H1 (cell line): Measurements from ENCODE around the gene FNDC1. TPM values are rescaled to one million over a fixed set of nuclear protein-coding genes. Genes with fewer than 3 reads are reported as not detected.

ENCODE experiments used
- CTCF ChIA-PET: fragments of 300-600 bp; sonication (Branson Sonifier 250); formaldehyde crosslinking; loops from one replicate; lab custom pipeline; 2021; ENCODE audit not compliant: partially characterized antibody; lab: Charles Lee
- POLR2A ChIA-PET: fragments of 300-600 bp; sonication (Branson Sonifier 250); formaldehyde crosslinking; loops from one replicate; lab custom pipeline; 2021; ENCODE audit warnings: inconsistent platforms; ENCODE audit not compliant: partially characterized antibody; lab: Charles Lee
- DNase-seq, 2 experiments: peaks; one replicate each; pipeline versions ENCODE4 v3.0.0 to v3.0.0-alpha.2; 2010 to 2022; ENCODE audit warnings: low spot score in 2 of 2, low read depth in 1 of 2, mixed read lengths in 1 of 2
- FAIRE-seq: peaks from 2 replicates; lab custom pipeline; 2011; peaks lifted over from hg19 to GRCh38; lab: Jason Lieb, UNC
- H2AFZ ChIP-seq: 2 replicates; pipeline ENCODE4 v1.8.1; 2012; ENCODE audit warnings: low read length, inconsistent platforms
- H2AK5ac ChIP-seq: 2 replicates; pipeline ENCODE4 v1.6.1; 2013; ENCODE audit warnings: low read depth, low read length
- H2BK120ac ChIP-seq: replicated peaks from 2 replicates; pipeline ENCODE3; 2013; ENCODE audit warnings: low read depth, low read length, inconsistent platforms
- H2BK12ac ChIP-seq: 2 replicates; pipeline ENCODE4 v1.6.1; 2013; ENCODE audit warnings: low read depth, low read length
- H2BK15ac ChIP-seq: 2 replicates; pipeline ENCODE4 v1.6.1; 2013; ENCODE audit warnings: low read length
- H2BK20ac ChIP-seq: 2 replicates; pipeline ENCODE4 v1.6.1; 2013; ENCODE audit warnings: low read length
- H2BK5ac ChIP-seq: 2 replicates; pipeline ENCODE4 v1.6.1; 2013; ENCODE audit warnings: low read depth, low read length
- H3K14ac ChIP-seq: 2 replicates; pipeline ENCODE4 v1.6.1; 2013; ENCODE audit warnings: inconsistent platforms; ENCODE audit not compliant: insufficient read length
- H3K18ac ChIP-seq: 2 replicates; pipeline ENCODE4 v1.6.1; 2013; ENCODE audit warnings: low read length; ENCODE audit errors: extremely low read depth
- H3K23ac ChIP-seq: 2 replicates; pipeline ENCODE4 v1.6.1; 2013; ENCODE audit warnings: inconsistent platforms; ENCODE audit not compliant: insufficient read length
- H3K23me2 ChIP-seq: 2 replicates; pipeline ENCODE4 v1.6.1; 2013; ENCODE audit warnings: low read depth, low read length
- H3K27ac ChIP-seq: 2 replicates; pipeline ENCODE4 v1.6.1; 2011; ENCODE audit warnings: low read depth, low read length, inconsistent platforms
- H3K27me3 ChIP-seq, 4 experiments: replicated peaks in 1 of 4; 1 replicate in 1 of 4; 2 replicates in 3 of 4; pipeline versions ENCODE4 v1.6.1 to v1.8.1; 2011 to 2013; ENCODE audit warnings: low read length in 3 of 4, mild to moderate bottlenecking in 3 of 4, inconsistent platforms in 2 of 4, mixed read lengths in 2 of 4, moderate library complexity in 1 of 4; ENCODE audit not compliant: control insufficient read depth in 3 of 4, insufficient read depth in 3 of 4; ENCODE audit errors: extremely low read depth in 1 of 4
- H3K36me3 ChIP-seq, 4 experiments: 2 replicates each; pipeline versions ENCODE4 v1.6.1 to v1.8.1; 2011 to 2013; ENCODE audit warnings: mild to moderate bottlenecking in 4 of 4, low read length in 3 of 4, moderate library complexity in 2 of 4, control low read depth in 1 of 4, inconsistent platforms in 1 of 4; ENCODE audit not compliant: insufficient read depth in 4 of 4, control insufficient read depth in 2 of 4
- H3K4ac ChIP-seq: replicated peaks from 2 replicates; pipeline ENCODE3; 2013; ENCODE audit warnings: low read length, low read depth, mixed read lengths, inconsistent platforms; ENCODE audit not compliant: insufficient read length
- H3K4me1 ChIP-seq, 4 experiments: replicated peaks in 1 of 4; 1 replicate in 1 of 4; 2 replicates in 3 of 4; pipeline versions ENCODE4 v1.6.1 to v1.8.1; 2011 to 2013; ENCODE audit warnings: low read length in 3 of 4, inconsistent platforms in 2 of 4, mixed read lengths in 1 of 4; ENCODE audit not compliant: insufficient read depth in 4 of 4, control insufficient read depth in 3 of 4
- H3K4me2 ChIP-seq, 2 experiments: 2 replicates each; pipeline versions ENCODE4 v1.6.1 to v1.8.1; 2011 to 2013; ENCODE audit warnings: low read depth in 2 of 2, low read length in 2 of 2, control low read depth in 1 of 2, inconsistent platforms in 1 of 2, mild to moderate bottlenecking in 1 of 2; ENCODE audit not compliant: insufficient read depth in 1 of 2
- H3K4me3 ChIP-seq, 4 experiments: fragments of 200-600, 300-600 bp in 1 of 4; sonication (generic), shearing (Covaris generic), sonication (Bioruptor Twin) in 1 of 4; 2 replicates each; pipeline versions ENCODE4 v1.5.1 to v1.8.1; 2011 to 2016; ENCODE audit warnings: low read length in 4 of 4, low read depth in 3 of 4, control low read depth in 2 of 4, inconsistent platforms in 2 of 4, mild to moderate bottlenecking in 2 of 4, mixed read lengths in 1 of 4, moderate library complexity in 1 of 4; ENCODE audit not compliant: insufficient read depth in 2 of 4; ENCODE audit errors: extremely low read depth in 1 of 4
- H3K56ac ChIP-seq: replicated peaks from 2 replicates; pipeline ENCODE3; 2013; ENCODE audit warnings: low read depth, mild to moderate bottlenecking, mixed read lengths, low read length, inconsistent platforms; ENCODE audit not compliant: insufficient read length
- H3K79me1 ChIP-seq: 2 replicates; pipeline ENCODE4 v1.6.1; 2013; ENCODE audit warnings: low read depth, low read length, control low read depth
- H3K79me2 ChIP-seq, 2 experiments: 2 replicates each; pipeline versions ENCODE4 v1.6.1 to v1.8.1; 2012 to 2013; ENCODE audit warnings: low read length in 2 of 2, mild to moderate bottlenecking in 2 of 2, inconsistent platforms in 1 of 2; ENCODE audit not compliant: insufficient read depth in 2 of 2, control insufficient read depth in 1 of 2
- H3K9ac ChIP-seq, 4 experiments: replicated peaks in 1 of 4; 1 replicate in 1 of 4; 2 replicates in 3 of 4; pipeline versions ENCODE4 v1.6.1 to v1.8.1; 2011 to 2013; ENCODE audit warnings: low read depth in 3 of 4, low read length in 3 of 4, control low read depth in 2 of 4, mild to moderate bottlenecking in 2 of 4, moderate library complexity in 2 of 4, inconsistent platforms in 1 of 4; ENCODE audit errors: extremely low read depth in 1 of 4
- H3K9me3 ChIP-seq, 2 experiments: 2 replicates each; pipeline versions ENCODE4 v1.6.1 to v1.8.1; 2012 to 2013; ENCODE audit warnings: mild to moderate bottlenecking in 2 of 2, moderate library complexity in 2 of 2, control low read depth in 1 of 2, inconsistent platforms in 1 of 2, low read depth in 1 of 2, low read length in 1 of 2, mixed read lengths in 1 of 2; ENCODE audit not compliant: insufficient read depth in 2 of 2
- H4K20me1 ChIP-seq, 2 experiments: replicated peaks in 1 of 2; 2 replicates each; pipeline versions ENCODE3 to v1.8.1; 2011 to 2013; ENCODE audit warnings: inconsistent platforms in 2 of 2, low read length in 2 of 2, mild to moderate bottlenecking in 1 of 2; ENCODE audit not compliant: insufficient read depth in 2 of 2, control insufficient read depth in 1 of 2
- H4K5ac ChIP-seq: 2 replicates; pipeline ENCODE4 v1.6.1; 2013; ENCODE audit warnings: low read length, low read depth, mixed read lengths, inconsistent platforms; ENCODE audit not compliant: insufficient read length
- H4K8ac ChIP-seq: 2 replicates; pipeline ENCODE4 v1.8.0; 2013; ENCODE audit warnings: mild to moderate bottlenecking, moderate library complexity, low read length, inconsistent platforms; ENCODE audit not compliant: insufficient read depth; ENCODE audit errors: extremely low read depth
- H4K91ac ChIP-seq: replicated peaks from 2 replicates; pipeline ENCODE3; 2013; ENCODE audit warnings: low read length, mixed read lengths, inconsistent platforms; ENCODE audit not compliant: insufficient read length
- CBX8 ChIP-seq: fragments of 300-800, 300-1000 bp; sonication (generic); IDR thresholded peaks from 2 replicates; pipeline ENCODE4 v1.7.1; 2016; ENCODE audit warnings: low read depth, low read length, borderline replicate concordance
- HDAC2 ChIP-seq, 2 experiments: fragments of 300-600 bp in 1 of 2; sonication (generic) in 1 of 2; IDR thresholded peaks; 2 replicates each; pipeline ENCODE4 v1.6.1; 2011 to 2012; ENCODE audit warnings: low read depth in 2 of 2, low read length in 2 of 2, mild to moderate bottlenecking in 2 of 2, moderate library complexity in 2 of 2, borderline replicate concordance in 1 of 2, inconsistent platforms in 1 of 2
- KDM5A ChIP-seq: fragments of 200-600 bp; IDR thresholded peaks from 2 replicates; pipeline ENCODE4 v1.7.1; 2012; ENCODE audit warnings: mild to moderate bottlenecking, low read length, inconsistent platforms, mixed read lengths
- NANOG ChIP-seq: IDR thresholded peaks from 2 replicates; pipeline ENCODE4 v1.6.1; 2011; ENCODE audit warnings: low read length, low read depth, mild to moderate bottlenecking, inconsistent platforms; ENCODE audit not compliant: insufficient read depth, poor library complexity, severe bottlenecking
- POLR2AphosphoS5 ChIP-seq: IDR thresholded peaks from 2 replicates; pipeline ENCODE4 v1.6.1; 2011; ENCODE audit warnings: low read depth, low read length
- RAD21 ChIP-seq, 2 experiments: IDR thresholded peaks in 1 of 2; conservative IDR thresholded peaks in 1 of 2; 2 replicates each; pipeline ENCODE4 v1.6.1; 2011; ENCODE audit warnings: low read depth in 2 of 2, low read length in 2 of 2, improper control_type of control experiment in 1 of 2, inconsistent platforms in 1 of 2, mild to moderate bottlenecking in 1 of 2, moderate library complexity in 1 of 2
- RNF2 ChIP-seq: fragments of 200-900, 300-1000 bp; sonication (generic); IDR thresholded peaks from 2 replicates; pipeline ENCODE4 v1.7.1; 2016; ENCODE audit warnings: borderline replicate concordance, low read depth, mild to moderate bottlenecking, antibody characterized with exemption, low read length; ENCODE audit not compliant: poor library complexity, severe bottlenecking; ENCODE audit errors: missing control alignments
- TBP ChIP-seq: IDR thresholded peaks from 2 replicates; pipeline ENCODE4 v1.6.1; 2011; ENCODE audit warnings: low read depth, low read length, improper control_type of control experiment
- YY1 ChIP-seq: IDR thresholded peaks from 2 replicates; pipeline ENCODE4 v1.6.1; 2011; ENCODE audit warnings: low read depth, mild to moderate bottlenecking, low read length
- WGBS, 2 experiments: shearing (Covaris generic) in 1 of 2; methylation state at CpG; one replicate each; pipeline versions ENCODE4 v1.1.6 to v1.1.7; 2013 to 2015; ENCODE audit warnings: low lambda C conversion rate in 2 of 2, mixed read lengths in 2 of 2, inconsistent platforms in 1 of 2, low coverage in 1 of 2, missing lambda C conversion rate in 1 of 2; ENCODE audit not compliant: insufficient replicate concordance in 2 of 2, insufficient coverage in 1 of 2, insufficient read length in 1 of 2; ENCODE audit errors: extremely low coverage in 1 of 2, missing lambda C conversion rate in 1 of 2; 5-methylcytosine and 5-hydroxymethylcytosine counted together
- polyA plus RNA-seq, 7 experiments: library from polyadenylated mRNA; depleted of rRNA in 3 of 7; stranded (reverse) in 5 of 7; unstranded in 2 of 7; fragments of >200 nt in 5 of 7; fragments of 200-250 nt in 2 of 7; gene quantifications; 1 replicate in 5 of 7; 2 replicates in 1 of 7; 4 replicates in 1 of 7; pipeline versions ENCODE4 v1.2.1 to v1.2.3, GENCODE V29; 2011 to 2013; ENCODE audit warnings: missing spikeins in 2 of 7, mixed read lengths in 2 of 7
- total RNA-seq: library from RNA; stranded (reverse); fragmentation: NEBNext Ultra II Directional; extraction: Animal tissue kit (Norgen Biotek cat#: 25700); gene quantifications from 2 replicates; pipeline ENCODE4 v1.2.1, GENCODE V29; 2021
- TF ChIP-seq, protein P1 (sequence below): IDR thresholded peaks from 2 replicates; pipeline ENCODE4 v1.6.1; 2011; ENCODE audit warnings: low read length, improper control_type of control experiment
- TF ChIP-seq, protein P2 (sequence below): IDR thresholded peaks from 2 replicates; pipeline ENCODE4 v1.6.1; 2012; ENCODE audit warnings: inconsistent platforms

Gene FNDC1
- total and polyA plus RNA-seq, 2 of the 8 experiments (the other 6 are each of a cell fraction or from before 2014, with no cell fraction given) = 0.06 to 0.30 TPM

DNA sequence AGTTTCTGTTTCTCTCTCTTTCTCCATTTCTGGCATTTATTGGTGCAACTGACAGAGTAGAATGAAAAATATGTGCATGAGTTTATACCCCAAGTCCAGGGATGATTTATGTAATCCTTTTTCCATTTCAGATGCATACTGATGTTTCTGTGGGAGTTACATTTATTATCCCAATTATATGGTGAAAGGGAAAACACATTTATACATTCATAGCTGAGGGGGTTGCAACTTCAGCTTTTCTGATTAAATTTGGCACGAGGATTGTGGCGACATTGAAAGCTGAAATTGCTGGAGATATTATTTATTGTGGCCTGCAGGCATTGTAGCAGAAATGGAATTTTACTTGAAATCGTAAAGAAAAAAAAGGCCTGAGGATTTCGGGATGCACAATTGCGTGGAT, 31.5 kb upstream of the FNDC1 start:
- no peaks in the 10 kb centered on the region for H3K27me3 ChIP-seq
- H3K4me2 ChIP-seq = no peak overlapping the region
- WGBS, 2 experiments = 89% methylated on average over 5 of the region's 5 CpGs; no CpG with 5 or more reads in 1 of the 2 experiments
- no peaks in the 10 kb centered on the region for H3K36me3 ChIP-seq
- H2AFZ ChIP-seq = no peak overlapping the region
- H3K79me2 ChIP-seq = no peaks in the 10 kb centered on the region
- no peak overlapping the region for H3K4ac ChIP-seq
- no peak overlapping the region for H2BK15ac ChIP-seq
- no peaks in the 10 kb centered on the region for H3K9me3 ChIP-seq
- no peak overlapping the region for H3K23ac ChIP-seq
- FAIRE-seq (no peak), DNase-seq (no peak)
- no peak overlapping the region for H2BK120ac ChIP-seq
- H2BK5ac ChIP-seq = no peak overlapping the region
- ChIA-PET POLR2A (no interaction called here), CTCF (interaction anchor here (1.4 to 6.7 kb wide), 4 partner anchors 27 to 128 kb away, joined by 3 to 62 read pairs (median 29); no protein-coding TSS in a partner anchor)
- H3K18ac ChIP-seq = no peak overlapping the region
- no peaks in the 10 kb centered on the region for H3K79me1 ChIP-seq
- H3K4me3 ChIP-seq = no peak overlapping the region
- no peak overlapping the region for H2BK12ac ChIP-seq
- no peak overlapping the region for H4K5ac ChIP-seq
- no peak overlapping the region for H3K14ac ChIP-seq
- no peak overlapping the region for H2AK5ac ChIP-seq
- no peak overlapping the region for H4K8ac ChIP-seq
- no peaks in the 10 kb centered on the region for H4K20me1 ChIP-seq
- H3K4me1 ChIP-seq = no peaks in the 10 kb centered on the region
- no peak overlapping the region for H2BK20ac ChIP-seq
- H3K56ac ChIP-seq = no peak overlapping the region
- no peak overlapping the region for H3K9ac ChIP-seq
- H4K91ac ChIP-seq = no peak overlapping the region
- H3K27ac ChIP-seq = no peak overlapping the region
- H3K23me2 ChIP-seq = no peaks in the 10 kb centered on the region
- no peak for TF ChIP-seq POLR2AphosphoS5
- no peak for TF ChIP-seq NANOG
- TF ChIP-seq YY1 = no peak
- TF ChIP-seq RNF2 = no peak
- TF ChIP-seq TBP = no peak
- TF ChIP-seq, protein P1, sequence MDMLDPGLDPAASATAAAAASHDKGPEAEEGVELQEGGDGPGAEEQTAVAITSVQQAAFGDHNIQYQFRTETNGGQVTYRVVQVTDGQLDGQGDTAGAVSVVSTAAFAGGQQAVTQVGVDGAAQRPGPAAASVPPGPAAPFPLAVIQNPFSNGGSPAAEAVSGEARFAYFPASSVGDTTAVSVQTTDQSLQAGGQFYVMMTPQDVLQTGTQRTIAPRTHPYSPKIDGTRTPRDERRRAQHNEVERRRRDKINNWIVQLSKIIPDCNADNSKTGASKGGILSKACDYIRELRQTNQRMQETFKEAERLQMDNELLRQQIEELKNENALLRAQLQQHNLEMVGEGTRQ = no peak
- no peak for TF ChIP-seq KDM5A
- TF ChIP-seq CBX8 = no peak
- TF ChIP-seq, protein P2, sequence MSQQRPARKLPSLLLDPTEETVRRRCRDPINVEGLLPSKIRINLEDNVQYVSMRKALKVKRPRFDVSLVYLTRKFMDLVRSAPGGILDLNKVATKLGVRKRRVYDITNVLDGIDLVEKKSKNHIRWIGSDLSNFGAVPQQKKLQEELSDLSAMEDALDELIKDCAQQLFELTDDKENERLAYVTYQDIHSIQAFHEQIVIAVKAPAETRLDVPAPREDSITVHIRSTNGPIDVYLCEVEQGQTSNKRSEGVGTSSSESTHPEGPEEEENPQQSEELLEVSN = no peak
- TF ChIP-seq RAD21 (IDR thresholded peaks at IDR 0.05 in 1 of 2, conservative IDR thresholded peaks at IDR 0.05 in 1 of 2; ENCODE audit: low read depth in 2 of 2, low read length in 2 of 2) = no peak
- no peak for TF ChIP-seq HDAC2 (IDR thresholded peaks at IDR 0.05; ENCODE audit: borderline replicate concordance in 1 of 2, low read depth in 2 of 2, low read length in 2 of 2)
